NCI-H1930 (cell line): Measurements from ENCODE around the gene LRCOL1.
A peak's percentile ranks its signal among the peaks of the same experiment; 100 is the strongest.

Source experiments
- DNase-seq, 2 experiments: peaks; one replicate each; lab custom pipeline; 2025; lab: John Stamatoyannopoulos, UW

Gene LRCOL1

DNA sequence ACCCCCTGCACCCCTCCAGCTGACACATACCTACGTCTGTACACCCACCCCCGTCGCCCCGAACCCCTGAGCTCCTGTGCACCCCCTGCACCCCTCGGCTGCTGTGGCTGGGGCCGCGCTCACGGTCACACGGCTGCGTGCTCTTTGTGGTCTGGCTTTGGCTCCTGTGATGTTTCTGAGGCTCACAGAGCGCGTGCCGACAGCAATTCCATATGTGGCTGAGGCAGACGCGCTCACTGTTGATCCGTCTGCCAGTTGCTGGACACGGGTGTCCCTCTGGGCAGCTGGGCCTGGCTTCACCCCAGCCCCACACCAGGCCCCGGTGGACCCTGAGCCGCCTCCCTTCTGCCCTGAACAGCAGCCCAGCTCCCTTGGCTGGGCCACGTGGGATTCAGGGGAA is 46.5 kb downstream of the LRCOL1 start:
- no peak for DNase-seq

DNA sequence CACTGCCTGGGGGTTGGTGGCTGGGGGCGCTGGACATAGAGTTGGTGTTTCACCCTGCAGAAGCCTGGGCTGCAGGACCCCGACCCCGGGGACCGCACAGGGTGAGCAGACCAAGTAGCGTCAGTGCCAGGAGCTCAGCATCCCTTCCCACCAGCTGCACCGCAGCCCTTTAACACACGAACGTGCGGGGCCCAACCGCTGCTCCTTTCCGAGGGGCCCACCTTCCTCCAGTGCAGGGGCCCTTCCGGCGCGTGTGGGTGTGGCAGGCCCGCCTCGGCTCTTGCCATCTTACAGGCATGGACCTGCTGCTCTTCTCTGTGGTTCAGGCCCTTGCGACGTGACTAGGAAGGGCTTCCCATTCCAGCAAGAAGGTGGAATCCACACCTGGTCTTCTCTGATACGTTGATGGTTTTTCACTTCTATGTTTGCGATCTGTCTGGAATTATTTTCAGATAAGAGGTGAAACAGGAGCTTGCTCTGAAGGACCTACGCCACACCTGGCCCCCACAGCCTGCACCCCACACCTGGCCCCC is 47.8 kb downstream of the LRCOL1 start:
- DNase-seq: no peak

DNA sequence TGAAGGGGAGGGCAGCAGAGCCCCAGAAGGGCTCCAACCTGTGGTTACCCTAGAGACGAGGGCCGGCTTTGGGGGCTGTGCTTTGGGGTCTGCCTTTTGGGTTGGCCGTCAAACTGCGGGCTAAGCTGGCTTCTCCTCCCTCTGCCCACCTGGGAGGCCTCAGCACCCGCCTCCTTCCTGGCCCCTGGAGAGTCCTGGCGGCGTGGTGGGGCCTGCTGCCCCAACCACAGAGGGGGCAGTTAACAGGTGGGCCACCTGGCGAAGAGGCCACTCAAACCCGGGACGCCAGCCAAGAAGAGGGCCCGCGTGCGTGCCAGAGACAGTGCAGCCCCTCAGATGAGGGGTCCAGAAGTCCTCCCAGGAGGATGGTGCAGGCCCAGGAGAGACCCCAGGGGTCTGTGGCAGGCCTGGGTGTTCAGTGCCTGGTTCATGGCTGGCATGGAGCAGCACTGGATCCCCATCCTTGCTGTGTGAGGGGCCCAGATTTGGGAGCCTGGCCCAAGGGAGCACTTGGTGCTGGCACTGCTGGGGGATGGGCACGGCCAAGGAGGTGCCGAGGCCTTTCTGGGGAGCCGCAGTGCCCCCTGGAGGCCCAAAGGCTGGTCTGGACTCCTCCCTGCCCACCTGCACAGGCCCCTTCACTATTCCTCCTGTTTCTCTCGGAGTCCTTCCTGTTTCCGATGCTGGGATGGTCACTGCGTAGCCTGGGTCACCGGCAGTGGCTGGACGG is 48.8 kb downstream of the LRCOL1 start:
- peak; percentile 15 to 19 for DNase-seq

DNA sequence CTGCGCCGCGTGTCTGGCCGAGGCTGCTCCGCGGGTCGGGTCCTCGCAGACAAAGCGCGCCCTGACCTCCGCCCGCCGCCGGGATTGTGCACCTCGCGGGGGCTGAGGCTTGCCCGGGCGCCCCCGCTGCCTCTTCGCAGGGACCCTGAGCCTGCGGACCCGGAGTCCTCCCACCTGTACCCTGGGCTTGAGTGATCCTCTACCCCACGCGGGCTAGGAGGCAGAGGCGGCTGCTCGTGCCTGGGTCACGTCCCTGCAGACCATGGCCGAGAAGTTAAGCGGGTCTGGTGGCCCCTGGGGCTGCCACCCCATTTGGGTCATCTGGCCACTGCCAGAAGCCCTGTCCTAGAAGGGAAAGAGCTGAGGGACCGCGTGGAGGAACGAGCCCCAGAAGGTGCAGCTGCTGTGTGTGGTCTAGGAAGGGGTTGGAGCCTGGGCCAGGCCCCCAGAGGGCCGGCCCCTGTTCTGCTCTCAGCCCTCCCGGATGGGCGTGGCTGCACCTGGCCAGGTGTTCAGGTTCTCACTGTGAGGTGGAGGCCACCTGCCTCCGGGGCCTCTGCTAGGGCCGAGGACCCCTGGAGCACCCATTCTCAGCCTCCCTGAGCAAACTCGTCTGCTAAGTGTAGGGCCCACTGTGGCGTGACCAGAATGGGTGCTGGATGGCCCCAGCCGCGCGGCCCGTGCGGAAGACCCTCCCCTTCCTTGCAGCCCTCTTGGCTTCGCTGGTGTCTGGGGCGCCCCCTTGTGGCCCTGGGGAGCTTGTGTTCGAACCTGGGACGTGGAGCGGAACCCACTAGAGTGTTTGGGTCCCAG is 49.6 kb downstream of the LRCOL1 start:
- DNase-seq: peak; percentile 74 to 85

DNA sequence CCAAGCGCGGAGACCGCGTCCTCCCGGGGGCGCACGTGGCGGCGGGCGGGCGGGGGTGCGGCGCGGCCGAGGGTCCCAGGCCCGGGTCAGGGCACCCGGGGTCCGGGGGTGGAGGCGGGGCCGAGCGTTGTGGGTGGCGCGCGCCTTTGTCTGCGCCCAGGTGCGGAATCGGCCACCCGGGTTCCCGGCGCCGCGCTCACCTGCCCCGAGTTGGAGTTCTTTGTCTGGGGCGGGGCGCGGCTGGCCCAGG is 50.1 kb downstream of the LRCOL1 start:
- DNase-seq: no peak

DNA sequence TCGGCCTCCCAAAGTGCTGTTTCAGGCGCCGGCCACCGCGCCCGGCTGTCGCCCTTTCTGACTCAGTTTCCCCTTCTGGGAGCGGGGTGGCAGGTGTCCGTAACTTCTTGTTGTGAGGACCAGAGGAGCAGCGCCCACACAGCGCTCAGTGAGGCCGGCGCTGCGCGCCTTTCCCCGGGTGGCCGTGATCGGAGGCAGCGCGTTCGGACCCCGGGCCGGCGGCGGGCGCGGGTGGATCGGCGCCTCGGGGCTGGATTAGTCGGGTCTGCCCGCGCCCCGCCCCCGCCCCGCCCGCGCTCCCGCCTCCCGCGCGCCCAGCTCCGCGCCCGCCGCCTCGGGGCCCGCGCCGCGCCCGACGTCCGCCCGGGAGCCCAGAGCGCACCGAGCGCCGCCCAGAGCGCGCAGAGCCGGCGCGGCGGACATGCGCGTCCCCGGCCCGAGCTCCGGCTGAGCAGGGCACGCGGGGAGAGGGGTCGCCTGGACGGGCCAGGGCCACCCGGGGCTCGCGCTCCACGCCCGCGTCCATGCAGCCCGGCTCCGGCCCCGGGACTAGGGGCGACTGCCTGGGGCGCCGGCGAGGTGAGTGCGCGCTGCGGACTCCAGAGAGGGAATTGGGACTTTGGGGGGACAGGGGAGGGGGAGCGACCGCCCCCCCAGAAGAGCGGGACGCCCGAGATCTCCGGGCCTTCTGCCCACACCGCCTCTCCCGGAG is 50.6 kb downstream of the LRCOL1 start:
- DNase-seq: peak; percentile 43 to 71

DNA sequence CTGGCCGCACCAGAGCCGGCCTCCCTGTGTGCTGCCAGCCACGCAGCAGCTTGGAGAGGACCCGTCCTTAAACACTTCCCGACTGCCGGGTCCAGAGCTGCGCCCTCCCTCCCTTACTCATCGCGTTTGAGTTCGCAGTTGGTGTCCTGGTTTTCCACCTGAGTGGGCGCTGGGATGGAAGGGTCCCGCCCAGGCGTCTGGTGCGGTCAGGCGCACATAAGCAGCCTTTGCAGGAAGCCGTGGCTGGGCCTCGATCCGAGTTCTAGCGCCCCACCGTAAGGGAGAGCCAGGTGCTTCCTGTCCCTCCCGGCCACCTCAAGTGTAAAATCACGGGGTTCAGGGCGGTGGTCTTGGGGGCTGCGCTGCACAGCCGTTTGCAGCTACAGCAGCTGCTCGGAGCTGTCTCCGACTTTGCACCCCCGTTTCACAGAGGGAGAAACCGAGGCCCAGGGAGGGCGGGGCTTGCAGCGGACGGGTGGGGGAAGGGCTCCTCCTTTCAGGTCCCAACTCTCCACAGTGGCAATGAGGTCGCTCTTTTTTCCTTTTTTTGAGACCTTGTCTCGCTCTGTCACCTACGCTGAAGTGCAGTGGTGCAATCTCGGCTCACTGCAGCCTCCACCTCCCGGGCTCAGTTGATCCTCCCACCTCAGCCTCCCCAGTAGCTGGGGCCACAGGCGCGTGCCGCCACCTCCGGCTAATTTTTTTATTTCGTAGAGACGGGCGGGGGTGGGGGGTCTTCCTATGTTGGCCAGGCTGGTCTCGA is 51.3 kb downstream of the LRCOL1 start:
- no peak for DNase-seq

DNA sequence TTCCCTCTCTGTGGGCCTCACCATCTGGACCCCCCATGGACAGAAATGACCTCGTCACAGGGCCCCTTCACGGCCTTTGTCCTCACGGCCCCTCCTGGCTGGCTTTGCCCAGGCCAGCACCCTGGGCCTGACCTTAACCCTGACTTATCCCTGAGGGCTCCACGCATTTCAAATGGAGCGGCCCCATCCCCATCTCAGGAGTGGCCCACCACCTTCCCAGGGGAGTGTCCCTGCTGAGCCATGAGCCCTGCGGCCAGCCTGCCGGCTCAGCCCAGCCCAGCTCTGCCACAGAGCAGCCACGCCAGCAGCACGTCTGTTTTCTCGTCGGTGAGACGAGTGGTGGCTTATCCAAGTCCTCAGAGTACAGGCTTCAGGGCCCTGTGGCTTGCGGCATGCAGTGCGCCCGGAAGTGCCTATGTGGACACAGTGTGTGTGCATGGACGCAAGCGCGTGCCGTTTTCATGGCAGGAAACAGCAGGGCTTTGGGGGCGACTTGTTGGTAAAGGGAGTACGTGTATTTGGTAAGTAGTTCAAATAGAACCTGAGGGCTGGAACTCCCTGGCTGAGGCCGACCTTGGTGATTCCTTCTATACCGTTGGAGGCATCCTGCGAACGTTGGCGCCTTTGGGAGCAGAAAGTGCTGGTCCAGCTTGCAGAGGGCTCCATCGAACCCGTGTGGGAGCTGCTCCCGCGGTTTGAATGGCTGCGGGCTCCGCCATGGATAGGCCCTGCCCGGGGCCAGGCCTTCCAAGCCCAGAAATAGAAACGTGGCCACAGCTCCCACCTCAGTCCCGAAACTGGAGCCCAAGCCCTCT is 52.1 kb downstream of the LRCOL1 start:
- no peak for DNase-seq

DNA sequence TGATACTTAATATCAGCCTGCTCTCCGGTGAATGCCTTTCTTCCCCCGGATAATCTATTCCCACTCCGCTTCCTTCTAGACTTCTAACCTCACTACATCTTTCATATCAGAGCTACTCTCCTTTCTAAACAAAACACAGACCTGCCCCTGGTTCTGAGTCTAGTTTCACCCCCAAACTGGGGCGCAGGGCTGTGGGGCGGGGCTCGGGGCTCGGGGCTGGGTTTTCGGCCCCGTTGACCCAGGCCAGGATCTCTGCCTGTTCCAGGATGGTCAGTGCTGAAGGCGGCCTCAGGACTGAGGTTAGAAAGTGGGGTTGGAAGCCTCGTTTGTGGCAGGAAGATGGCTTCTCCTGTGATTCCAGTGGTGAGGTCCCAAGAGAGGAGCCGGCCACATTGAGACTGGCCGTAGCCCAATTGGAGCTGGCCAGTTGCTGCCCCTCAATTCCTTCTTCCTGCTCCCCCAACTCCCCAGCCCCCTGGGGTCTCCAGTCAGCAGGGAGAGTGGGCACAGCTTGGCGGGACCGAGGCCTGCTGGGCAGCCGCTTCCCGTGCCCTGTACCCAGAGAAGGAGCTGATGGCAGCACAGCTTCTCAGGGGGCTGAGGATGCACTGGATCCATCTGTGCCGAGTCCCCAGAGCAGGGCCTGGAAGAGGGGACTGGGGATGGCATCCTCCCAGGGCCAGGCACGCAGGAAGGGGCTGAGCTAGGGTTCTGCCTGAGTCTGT is 52.9 kb downstream of the LRCOL1 start:
- no peak for DNase-seq

DNA sequence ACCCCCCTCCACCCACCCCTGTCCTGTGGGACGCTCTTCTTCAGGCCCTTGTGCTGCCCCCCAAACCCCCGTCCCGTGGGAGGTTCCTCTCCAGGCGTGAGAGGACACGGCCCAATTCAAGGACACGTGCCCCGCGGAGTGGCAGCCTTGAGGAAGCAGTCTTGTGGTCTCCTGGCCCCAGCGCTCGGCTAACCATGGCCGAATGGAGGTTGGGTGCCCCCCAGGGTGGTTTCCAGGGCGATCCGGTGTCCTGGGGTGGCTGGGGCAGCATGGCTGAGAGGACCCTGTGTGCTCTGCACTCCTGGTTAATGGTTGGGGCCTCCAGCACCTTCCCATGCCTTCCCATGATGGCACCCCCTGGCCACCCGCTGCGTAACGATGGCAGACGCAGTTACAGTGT is 53.6 kb downstream of the LRCOL1 start:
- DNase-seq: no peak

DNA sequence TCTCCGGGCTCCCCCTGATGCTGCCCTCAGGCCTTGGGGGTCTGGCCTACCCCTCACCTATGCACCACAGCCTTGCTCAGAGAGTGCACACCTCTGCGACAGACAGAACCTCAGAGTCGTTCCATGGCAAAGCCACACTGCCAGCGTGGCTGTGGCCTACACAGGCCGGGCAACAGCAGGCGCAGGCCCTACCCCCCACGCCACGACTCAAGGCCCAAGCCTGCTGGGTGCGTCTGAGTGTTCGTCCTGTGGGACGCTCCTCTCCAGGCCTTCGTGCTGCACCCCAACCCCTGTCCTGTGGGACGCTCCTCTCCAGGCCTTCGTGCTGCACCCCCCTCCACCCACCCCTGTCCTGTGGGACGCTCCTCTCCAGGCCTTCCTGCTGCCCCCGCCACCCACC is 54.2 kb downstream of the LRCOL1 start:
- DNase-seq: no peak

DNA sequence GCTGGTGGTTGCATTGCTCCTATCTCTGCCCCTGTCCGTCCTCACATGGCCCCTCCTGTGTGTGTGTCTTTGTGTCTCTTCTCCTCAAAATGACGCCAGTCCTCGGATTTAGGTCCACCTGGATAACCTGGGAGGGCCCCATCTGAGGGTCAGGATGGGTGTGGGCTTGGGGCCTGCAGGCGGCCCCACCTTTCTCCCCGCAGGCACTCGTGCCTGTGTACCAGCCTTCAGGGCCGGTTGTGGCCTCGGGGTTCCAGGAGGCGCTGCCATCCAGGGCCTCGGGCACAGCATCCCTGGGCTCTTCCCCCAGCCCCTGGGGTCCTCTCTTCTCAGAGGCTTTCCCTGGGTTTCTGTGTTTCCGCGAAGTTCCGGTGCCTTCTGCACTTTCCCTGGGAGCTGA is 54.7 kb downstream of the LRCOL1 start:
- no peak for DNase-seq

DNA sequence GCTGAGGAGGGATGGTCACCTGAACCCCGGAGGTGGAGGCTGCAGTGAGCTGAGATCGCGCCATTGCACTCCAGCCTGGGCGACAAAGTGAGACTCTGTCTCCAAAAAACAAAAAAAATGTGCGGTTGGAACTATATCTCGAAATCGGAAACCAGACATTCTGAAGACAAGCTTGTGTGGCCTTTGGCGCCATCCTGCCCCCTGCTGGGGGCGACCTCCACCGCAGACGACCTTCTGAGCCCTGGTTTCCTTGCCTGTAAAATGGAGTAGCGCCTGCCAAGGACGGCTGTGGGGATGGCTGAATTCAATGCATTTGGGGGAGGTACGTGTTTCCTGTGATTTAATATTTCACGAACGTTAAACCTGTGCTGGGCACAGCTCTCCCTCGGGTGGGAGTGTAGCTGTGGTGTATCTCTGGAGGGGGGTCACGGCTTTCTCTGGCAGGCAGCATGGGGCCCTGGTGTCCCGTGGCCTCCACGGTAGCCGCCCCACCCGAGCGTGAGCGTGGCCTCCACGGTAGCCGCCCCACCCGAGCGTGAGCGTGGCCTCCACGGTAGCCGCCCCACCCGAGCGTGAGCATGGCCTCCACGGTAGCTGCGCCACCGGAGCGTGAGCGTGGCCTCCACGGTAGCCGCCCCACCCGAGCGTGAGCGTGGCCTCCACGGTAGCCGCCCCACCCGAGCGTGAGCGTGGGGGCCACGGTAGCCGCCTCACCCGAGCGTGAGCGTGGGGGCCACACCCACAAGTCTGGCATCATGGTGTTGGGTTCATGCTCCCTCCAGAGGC is 55.3 kb downstream of the LRCOL1 start:
- no peak for DNase-seq
